HepG2 (cell line): ENCODE measurements around the gene MEAK7. TPM values are rescaled to one million over a fixed set of nuclear protein-coding genes. Genes with fewer than 3 reads are reported as not detected.

ENCODE experiments used
- ATAC-seq: fragments of 200-7000 bp; cut with Tn5 transposase; 3 replicates; pipeline ENCODE4 v1.9.1; 2020; ENCODE audit warnings: mild to moderate bottlenecking, moderate library complexity
- BruUV-seq: library from RNA; stranded (reverse); fragments of 400-500 nt; replicated peaks from 2 replicates; lab custom pipeline; 2021; lab: Mats Ljungman, UMichigan
- CTCF ChIA-PET: fragments of 300-600 bp; formaldehyde crosslinking; extraction: SDS; loops from one replicate; lab custom pipeline; 2021; ENCODE audit warnings: low total read pairs, inconsistent platforms, low intra/inter-chr PET ratio; lab: Yijun Ruan, JAX
- POLR2A ChIA-PET: fragments of 350-600 bp; sonication (Branson Sonifier 250); formaldehyde crosslinking; loops from one replicate; lab custom pipeline; 2020; ENCODE audit warnings: antibody characterized with exemption, inconsistent platforms; lab: Yijun Ruan, JAX
- DNase-seq: peaks from one replicate; pipeline ENCODE4 v3.0.0-alpha.2; 2015; ENCODE audit warnings: low spot score
- FAIRE-seq: peaks from 3 replicates; lab custom pipeline; 2011; peaks lifted over from hg19 to GRCh38; lab: Jason Lieb, UNC
- H2AFZ ChIP-seq: one replicate; pipeline ENCODE4 v1.6.1; 2011; ENCODE audit warnings: low read length, inconsistent platforms
- H3K27ac ChIP-seq: fragments of 300-600 bp; 3 replicates; pipeline ENCODE4 v1.8.0; 2011; ENCODE audit warnings: mixed run types, mild to moderate bottlenecking, mixed read lengths, low read length, inconsistent platforms; ENCODE audit not compliant: insufficient read depth; ENCODE audit errors: extremely low read length
- H3K27me3 ChIP-seq, 2 experiments: fragments of 200-600 bp in 1 of 2; 2 replicates in 1 of 2; 3 replicates in 1 of 2; pipeline versions ENCODE4 v1.6.0 to v1.8.0; 2011; ENCODE audit warnings: low read length in 2 of 2, mild to moderate bottlenecking in 2 of 2, moderate library complexity in 2 of 2, inconsistent platforms in 1 of 2; ENCODE audit not compliant: insufficient read depth in 2 of 2, control insufficient read depth in 1 of 2
- H3K36me3 ChIP-seq, 2 experiments: fragments of 200-600 bp in 1 of 2; replicated peaks in 1 of 2; 2 replicates in 1 of 2; 3 replicates in 1 of 2; pipeline versions ENCODE4 v1.5.1 to v1.8.0; 2011; ENCODE audit warnings: low read length in 2 of 2, inconsistent platforms in 1 of 2; ENCODE audit not compliant: insufficient read depth in 2 of 2, control insufficient read depth in 1 of 2
- H3K4me1 ChIP-seq: 2 replicates; pipeline ENCODE4 v1.5.1; 2012; ENCODE audit warnings: low read length, inconsistent platforms; ENCODE audit not compliant: insufficient read depth
- H3K4me2 ChIP-seq: 2 replicates; pipeline ENCODE4 v1.6.0; 2011; ENCODE audit warnings: low read depth, low read length, inconsistent platforms
- H3K4me3 ChIP-seq, 3 experiments: fragments of 200-600 bp in 1 of 3; sonication (generic), shearing (Covaris generic) in 1 of 3; replicated peaks in 1 of 3; 2 replicates each; pipeline ENCODE4 v1.5.1; 2011 to 2016; ENCODE audit warnings: low read length in 3 of 3, inconsistent platforms in 2 of 3, low read depth in 2 of 3, mild to moderate bottlenecking in 2 of 3, control low read depth in 1 of 3, mixed read lengths in 1 of 3; ENCODE audit not compliant: insufficient read depth in 1 of 3
- H3K79me2 ChIP-seq: one replicate; pipeline ENCODE4 v1.6.1; 2011; ENCODE audit warnings: low read length, inconsistent platforms; ENCODE audit not compliant: insufficient read depth
- H3K9ac ChIP-seq: 2 replicates; pipeline ENCODE4 v1.6.0; 2011; ENCODE audit warnings: mild to moderate bottlenecking, low read depth, low read length, inconsistent platforms; ENCODE audit not compliant: insufficient read depth
- H3K9me3 ChIP-seq: 2 replicates; pipeline ENCODE4 v1.5.1; 2012; ENCODE audit warnings: mild to moderate bottlenecking, low read length
- H4K20me1 ChIP-seq: 2 replicates; pipeline ENCODE4 v1.6.0; 2011; ENCODE audit warnings: inconsistent platforms, mild to moderate bottlenecking, low read length, moderate library complexity; ENCODE audit not compliant: insufficient read depth
- FOXM1 ChIP-seq: sonication (generic); formaldehyde crosslinking; IDR thresholded peaks from 2 replicates; pipeline ENCODE4 v1.5.0; 2020; ENCODE audit warnings: missing genetic modification reagents
- FOXP1 ChIP-seq, 2 experiments: fragments of 450-650 bp in 1 of 2; IDR thresholded peaks; 2 replicates each; pipeline ENCODE4 v1.6.1; 2017 to 2018; ENCODE audit warnings: antibody characterized with exemption in 1 of 2
- HNF4A ChIP-seq: sonication (generic); formaldehyde crosslinking; IDR thresholded peaks from 2 replicates; pipeline ENCODE4 v1.4.0; 2020; ENCODE audit warnings: missing genetic modification reagents
- MYNN ChIP-seq: sonication (generic); formaldehyde crosslinking; IDR thresholded peaks from 2 replicates; pipeline ENCODE4 v1.4.0; 2020; ENCODE audit warnings: mild to moderate bottlenecking, low read depth, missing genetic modification reagents
- PAXIP1 ChIP-seq: sonication (generic); formaldehyde crosslinking; conservative IDR thresholded peaks from 2 replicates; pipeline ENCODE4 v1.4.0; 2020; ENCODE audit warnings: mild to moderate bottlenecking, missing genetic modification reagents, moderate library complexity
- REPIN1 ChIP-seq: sonication (generic); formaldehyde crosslinking; IDR thresholded peaks from 2 replicates; pipeline ENCODE4 v1.8.0; 2022; ENCODE audit warnings: missing genetic modification reagents, low read depth, mild to moderate bottlenecking, borderline replicate concordance
- ZFYVE20 ChIP-seq: sonication (generic); formaldehyde crosslinking; IDR thresholded peaks from 2 replicates; pipeline ENCODE4 v1.8.0; 2023; ENCODE audit warnings: low read depth, mild to moderate bottlenecking, moderate library complexity, missing genetic modification reagents, borderline replicate concordance
- ZGPAT ChIP-seq: IDR thresholded peaks from 2 replicates; pipeline ENCODE4 v1.6.1; 2016; ENCODE audit warnings: mild to moderate bottlenecking
- ZNF768 ChIP-seq: sonication (generic); formaldehyde crosslinking; IDR thresholded peaks from 2 replicates; pipeline ENCODE4 v1.4.0; 2020; ENCODE audit warnings: missing genetic modification reagents
- WGBS: methylation state at CpG from one replicate; pipeline ENCODE4 v1.1.6; 2017; ENCODE audit warnings: low lambda C conversion rate; 5-methylcytosine and 5-hydroxymethylcytosine counted together
- in situ Hi-C: cut with HindIII; loops from 2 replicates; pipeline ENCODE4 v1.10.0; 2017; ENCODE audit warnings: low pct_unique_long_range_greater_than_20kb; ENCODE audit not compliant: extremely low pct_ligation_motif_present
- intact Hi-C: fragments of 100-400 bp; cut with micrococcal nuclease; formaldehyde crosslinking; loops from one replicate; pipeline ENCODE4 v1.10.0; 2022; ENCODE audit not compliant: unreplicated experiment
- polyA plus RNA-seq, 8 experiments: library from polyadenylated mRNA; depleted of rRNA in 3 of 8; stranded (reverse) in 7 of 8; unstranded in 1 of 8; fragments of >200 nt; fragmentation: Illumina TruSeq in 4 of 8; extraction: Trizol in 4 of 8; gene quantifications; 2 replicates each; pipeline versions ENCODE4 v1.2.1 to v1.2.3, GENCODE V29; 2011 to 2016; ENCODE audit warnings: low read depth in 4 of 8, missing spikeins in 1 of 8, mixed read lengths in 1 of 8; ENCODE audit not compliant: insufficient read depth in 1 of 8
- total RNA-seq, 5 experiments: library from RNA; depleted of rRNA; stranded (reverse); fragments of >200 nt; fragmentation: Illumina TruSeq; extraction: Trizol; gene quantifications; 2 replicates each; pipeline ENCODE4 v1.2.3, GENCODE V29; 2016; ENCODE audit warnings: low read depth in 1 of 5
- TF ChIP-seq, protein P1 (sequence below): sonication (generic); formaldehyde crosslinking; IDR thresholded peaks from 2 replicates; pipeline ENCODE4 v1.5.0; 2020; ENCODE audit warnings: mild to moderate bottlenecking, missing genetic modification reagents

The MEAK7 gene
- total and polyA plus RNA-seq, 2 of the 13 experiments (the other 11 are each of a cell fraction or from before 2014, with no cell fraction given): 11.8 to 14.7 TPM

DNA sequence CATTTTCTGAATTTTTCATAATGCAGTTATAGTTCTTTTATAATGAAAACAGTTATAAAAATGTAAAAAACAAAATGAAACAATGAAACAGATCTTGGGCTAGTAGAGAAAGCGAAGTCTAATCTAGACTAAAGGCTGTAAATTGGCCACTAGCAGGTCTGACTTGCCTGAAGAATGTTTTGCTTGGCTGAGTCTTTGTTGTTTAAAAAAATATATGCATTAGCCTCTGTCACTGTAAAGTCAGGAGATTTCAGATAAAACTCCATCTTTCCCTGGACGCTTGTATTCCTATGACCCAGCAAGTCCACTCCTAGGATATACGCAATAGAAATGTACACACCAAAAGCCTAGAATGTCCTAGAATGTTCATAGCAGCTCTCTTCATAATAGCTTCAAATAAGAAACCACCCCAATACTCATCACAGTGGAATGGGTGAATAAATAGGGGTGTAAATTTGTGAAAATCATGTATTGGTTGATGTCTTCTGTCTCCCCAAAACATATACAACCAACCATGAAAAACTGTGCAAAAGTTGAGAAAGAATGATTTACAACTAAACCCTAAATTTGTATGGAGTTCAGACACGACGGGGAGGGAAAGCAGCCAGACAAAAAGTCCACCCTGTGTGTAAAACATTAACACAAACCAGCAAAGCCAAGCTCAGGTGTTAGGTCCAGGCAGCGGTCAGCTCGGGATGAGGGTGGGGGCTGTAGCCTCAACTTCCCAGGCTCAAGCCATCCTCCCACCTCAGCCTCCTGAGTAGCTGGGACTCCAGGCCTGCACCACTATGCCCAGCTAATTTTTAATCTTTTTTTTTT, 37.7 kb upstream of the MEAK7 start:
- Histone ChIP-seq H3K4me1 (peaks cover 42% of the 10 kb centered on the region), H3K4me2 (peak overlapping the region; percentile 16), H3K79me2 (no peaks in the 10 kb centered on the region), H3K9ac (no peak overlapping the region), H4K20me1 (no peaks in the 10 kb centered on the region), H3K27me3 (peaks cover 0 to 15% of the 10 kb centered on the region in 2 experiments; a peak in 2 of 5 replicates), H3K9me3 (no peaks in the 10 kb centered on the region), H2AFZ (no peak overlapping the region), H3K36me3 (no peaks in the 10 kb centered on the region), H3K27ac (no peak overlapping the region), H3K4me3 (no peak overlapping the region)
- BruUV-seq: no TSS peak
- ChIA-PET POLR2A (no interaction called here), CTCF (no interaction called here)
- intact Hi-C loops: no loop called here
- FAIRE-seq (peak; percentile 71), ATAC-seq (peak; percentile 67), DNase-seq (no peak)
- TF ChIP-seq ZFYVE20 (CRISPR knock-in tag) (no peak), REPIN1 (no peak), MYNN (CRISPR knock-in tag) (no peak)
- TF ChIP-seq, protein P1, sequence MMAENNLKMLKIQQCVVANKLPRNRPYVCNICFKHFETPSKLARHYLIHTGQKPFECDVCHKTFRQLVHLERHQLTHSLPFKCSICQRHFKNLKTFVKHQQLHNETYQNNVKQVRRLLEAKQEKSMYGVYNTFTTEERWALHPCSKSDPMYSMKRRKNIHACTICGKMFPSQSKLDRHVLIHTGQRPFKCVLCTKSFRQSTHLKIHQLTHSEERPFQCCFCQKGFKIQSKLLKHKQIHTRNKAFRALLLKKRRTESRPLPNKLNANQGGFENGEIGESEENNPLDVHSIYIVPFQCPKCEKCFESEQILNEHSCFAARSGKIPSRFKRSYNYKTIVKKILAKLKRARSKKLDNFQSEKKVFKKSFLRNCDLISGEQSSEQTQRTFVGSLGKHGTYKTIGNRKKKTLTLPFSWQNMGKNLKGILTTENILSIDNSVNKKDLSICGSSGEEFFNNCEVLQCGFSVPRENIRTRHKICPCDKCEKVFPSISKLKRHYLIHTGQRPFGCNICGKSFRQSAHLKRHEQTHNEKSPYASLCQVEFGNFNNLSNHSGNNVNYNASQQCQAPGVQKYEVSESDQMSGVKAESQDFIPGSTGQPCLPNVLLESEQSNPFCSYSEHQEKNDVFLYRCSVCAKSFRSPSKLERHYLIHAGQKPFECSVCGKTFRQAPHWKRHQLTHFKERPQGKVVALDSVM (CRISPR knock-in tag): peak; percentile 90
- in situ Hi-C loops: no loop called here
- WGBS: 11% methylated on average over 7 of the region's 7 CpGs

DNA sequence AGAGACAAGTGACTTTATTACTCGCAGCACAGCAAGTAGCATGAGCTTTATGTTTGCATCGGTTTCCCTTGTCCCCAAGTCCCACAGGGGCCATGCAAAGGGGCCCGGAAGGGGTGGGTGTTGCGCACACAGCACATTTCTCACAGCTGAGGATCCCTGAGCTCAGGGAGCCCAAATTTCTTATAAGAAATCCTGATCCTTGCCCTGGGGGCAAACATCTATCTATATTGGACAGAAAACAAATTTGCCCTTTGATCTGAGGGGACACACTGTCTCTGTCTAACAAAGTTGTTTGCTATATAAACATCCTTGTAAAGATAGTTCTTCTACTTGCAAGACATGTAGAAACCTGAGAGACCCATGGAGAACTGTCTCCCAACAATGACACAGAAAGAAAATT, 35.7 kb upstream of the MEAK7 start:
- WGBS: 88% methylated on average over 4 of the region's 4 CpGs
- FAIRE-seq: no peak
- Histone ChIP-seq H4K20me1 (no peaks in the 10 kb centered on the region), H2AFZ (no peak overlapping the region), H3K4me1 (peaks cover 49% of the 10 kb centered on the region), H3K27me3 (peaks cover 0 to 8% of the 10 kb centered on the region in 2 experiments; a peak in 2 of 5 replicates), H3K27ac (no peak overlapping the region), H3K4me3 (no peak overlapping the region), H3K9me3 (no peaks in the 10 kb centered on the region), H3K9ac (no peak overlapping the region), H3K4me2 (no peak overlapping the region), H3K36me3 (no peaks in the 10 kb centered on the region), H3K79me2 (no peaks in the 10 kb centered on the region)
- no peak for TF ChIP-seq PAXIP1 (CRISPR knock-in tag)
- TF ChIP-seq FOXM1: no peak
- 0 out of 2 replicates have a peak, but pooled peaks have one; percentile 7 for TF ChIP-seq HNF4A (CRISPR knock-in tag)
- peak; percentile 69 for TF ChIP-seq ZNF768 (CRISPR knock-in tag)
- TF ChIP-seq ZGPAT: no peak
- no peak for TF ChIP-seq FOXP1 (IDR thresholded peaks at IDR 0.05)
- TF ChIP-seq FOXP1 (CRISPR knock-in tag; IDR thresholded peaks at IDR 0.05): no peak
- ChIA-PET POLR2A (no interaction called here), CTCF (no interaction called here)
- DNase-seq: no peak
- in situ Hi-C loops (no loop called here), intact Hi-C loops (no loop called here)
- ATAC-seq: no peak
- BruUV-seq: no TSS peak
